ENCODE data around the gene PCBP1. TPM values are rescaled to one million over a fixed set of nuclear protein-coding genes. Genes with fewer than 3 reads are reported as not detected.
"Not testable (repeated sequence)": the region's sequence is repeated elsewhere in the genome, so short reads cannot be mapped to it uniquely, and the experiment has no call there.

PCBP1 gene
- total RNA-seq, 4 donors from 2014 or later, result 200 to 256 (median 209) TPM

GRCh38 chr2:70045405-70045804 is 41.9 kb upstream of the PCBP1 start:
- TF ChIP-seq CTCF (IDR thresholded peaks at IDR 0.05), result no peak
- DNase-seq (ENCODE audit: low spot score) (no peak), ATAC-seq (ENCODE audit: low FRiP score) (no peak)

GRCh38 chr2:70045932-70046331 is 41.3 kb upstream of the PCBP1 start:
- DNase-seq (ENCODE audit: low spot score) (no peak), ATAC-seq (ENCODE audit: low FRiP score) (no peak)
- no peak for TF ChIP-seq CTCF (IDR thresholded peaks at IDR 0.05)

- DNase-seq (ENCODE audit: low spot score), result no peak
- no peak for TF ChIP-seq CTCF (IDR thresholded peaks at IDR 0.05)
- no peak for ATAC-seq (ENCODE audit: low FRiP score)
These were observed 40.7 kb upstream of the PCBP1 start for GRCh38 chr2:70046534-70046933.

- DNase-seq (ENCODE audit: low spot score) (no peak), ATAC-seq (ENCODE audit: low FRiP score) (no peak)
- TF ChIP-seq CTCF (IDR thresholded peaks at IDR 0.05), result no peak
These were observed 39.8 kb upstream of the PCBP1 start for GRCh38 chr2:70047451-70047850.

- no peak for TF ChIP-seq CTCF (IDR thresholded peaks at IDR 0.05)
- ATAC-seq (ENCODE audit: low FRiP score), result no peak
- DNase-seq (ENCODE audit: low spot score), result no peak
These were observed 38.0 kb upstream of the PCBP1 start for GRCh38 chr2:70049255-70049654.

GRCh38 chr2:70050631-70051425 is 36.4 kb upstream of the PCBP1 start:
- ATAC-seq (ENCODE audit: low FRiP score) (no peak), DNase-seq (ENCODE audit: low spot score) (no peak)
- TF ChIP-seq CTCF (IDR thresholded peaks at IDR 0.05), result no peak

- not testable (repeated sequence) for DNase-seq (ENCODE audit: low spot score); ATAC-seq (ENCODE audit: low FRiP score)
These were observed 32.0 kb upstream of the PCBP1 start for GRCh38 chr2:70055259-70055658.
